Retinal pigment epithelial cell (primary cell): ENCODE results near the gene DCST1.

Experiments used
- DNase-seq: peaks from one replicate; pipeline ENCODE4 v3.0.0-alpha.2; 2010; ENCODE audit warnings: low read depth
- H3K4me3 ChIP-seq: 2 replicates; pipeline ENCODE4 v1.5.1; 2011; ENCODE audit warnings: mild to moderate bottlenecking, low read length, control low read depth, moderate library complexity
- TF ChIP-seq, protein P1 (sequence below): conservative IDR thresholded peaks from 2 replicates; pipeline ENCODE4 v1.5.1; 2011; ENCODE audit warnings: low read depth, low read length, control low read depth, inconsistent platforms

DCST1 gene

DNA sequence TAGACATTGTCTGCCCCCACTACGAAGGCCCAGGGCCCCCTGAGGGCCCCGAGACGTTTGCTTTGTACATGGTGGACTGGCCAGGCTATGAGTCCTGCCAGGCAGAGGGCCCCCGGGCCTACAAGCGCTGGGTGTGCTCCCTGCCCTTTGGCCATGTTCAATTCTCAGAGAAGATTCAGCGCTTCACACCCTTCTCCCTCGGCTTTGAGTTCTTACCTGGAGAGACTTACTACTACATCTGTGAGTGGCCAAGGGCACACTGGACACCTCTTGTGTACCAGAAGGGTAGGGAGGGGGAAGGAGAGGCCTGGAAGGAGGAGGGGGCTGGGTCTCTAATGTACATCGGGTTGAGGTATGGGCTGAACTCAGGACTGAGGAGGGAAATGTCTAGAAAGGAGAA, 33.2 kb downstream of the DCST1 start:
- no peak overlapping the region for H3K4me3 ChIP-seq
- TF ChIP-seq, protein P1, sequence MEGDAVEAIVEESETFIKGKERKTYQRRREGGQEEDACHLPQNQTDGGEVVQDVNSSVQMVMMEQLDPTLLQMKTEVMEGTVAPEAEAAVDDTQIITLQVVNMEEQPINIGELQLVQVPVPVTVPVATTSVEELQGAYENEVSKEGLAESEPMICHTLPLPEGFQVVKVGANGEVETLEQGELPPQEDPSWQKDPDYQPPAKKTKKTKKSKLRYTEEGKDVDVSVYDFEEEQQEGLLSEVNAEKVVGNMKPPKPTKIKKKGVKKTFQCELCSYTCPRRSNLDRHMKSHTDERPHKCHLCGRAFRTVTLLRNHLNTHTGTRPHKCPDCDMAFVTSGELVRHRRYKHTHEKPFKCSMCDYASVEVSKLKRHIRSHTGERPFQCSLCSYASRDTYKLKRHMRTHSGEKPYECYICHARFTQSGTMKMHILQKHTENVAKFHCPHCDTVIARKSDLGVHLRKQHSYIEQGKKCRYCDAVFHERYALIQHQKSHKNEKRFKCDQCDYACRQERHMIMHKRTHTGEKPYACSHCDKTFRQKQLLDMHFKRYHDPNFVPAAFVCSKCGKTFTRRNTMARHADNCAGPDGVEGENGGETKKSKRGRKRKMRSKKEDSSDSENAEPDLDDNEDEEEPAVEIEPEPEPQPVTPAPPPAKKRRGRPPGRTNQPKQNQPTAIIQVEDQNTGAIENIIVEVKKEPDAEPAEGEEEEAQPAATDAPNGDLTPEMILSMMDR = no peak

DNA sequence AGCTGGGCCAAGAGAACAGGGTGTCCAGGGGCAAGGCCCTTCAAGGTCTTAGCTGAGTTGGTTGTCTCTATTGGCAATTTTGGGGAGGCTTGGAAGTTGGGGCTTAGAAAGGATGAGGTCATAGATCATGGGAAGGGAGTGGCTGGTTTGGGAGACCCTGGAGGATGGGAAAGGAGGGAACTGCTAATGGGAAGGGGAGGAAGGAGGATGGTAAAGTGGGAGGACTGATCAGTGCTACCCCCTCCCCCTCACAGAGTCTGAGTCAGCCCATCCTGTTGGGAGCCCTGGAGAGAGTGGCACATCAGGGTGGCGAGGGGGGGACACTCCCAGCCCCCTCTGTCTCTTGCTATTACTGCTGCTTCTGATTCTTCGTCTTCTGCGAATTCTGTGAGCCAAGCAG, 35.0 kb downstream of the DCST1 start:
- TF ChIP-seq, protein P1 = no peak
- H3K4me3 ChIP-seq = no peak overlapping the region
- DNase-seq = no peak

More for the DNA sequence above, 33.2 kb downstream of the DCST1 start:
- DNase-seq = no peak

DNA sequence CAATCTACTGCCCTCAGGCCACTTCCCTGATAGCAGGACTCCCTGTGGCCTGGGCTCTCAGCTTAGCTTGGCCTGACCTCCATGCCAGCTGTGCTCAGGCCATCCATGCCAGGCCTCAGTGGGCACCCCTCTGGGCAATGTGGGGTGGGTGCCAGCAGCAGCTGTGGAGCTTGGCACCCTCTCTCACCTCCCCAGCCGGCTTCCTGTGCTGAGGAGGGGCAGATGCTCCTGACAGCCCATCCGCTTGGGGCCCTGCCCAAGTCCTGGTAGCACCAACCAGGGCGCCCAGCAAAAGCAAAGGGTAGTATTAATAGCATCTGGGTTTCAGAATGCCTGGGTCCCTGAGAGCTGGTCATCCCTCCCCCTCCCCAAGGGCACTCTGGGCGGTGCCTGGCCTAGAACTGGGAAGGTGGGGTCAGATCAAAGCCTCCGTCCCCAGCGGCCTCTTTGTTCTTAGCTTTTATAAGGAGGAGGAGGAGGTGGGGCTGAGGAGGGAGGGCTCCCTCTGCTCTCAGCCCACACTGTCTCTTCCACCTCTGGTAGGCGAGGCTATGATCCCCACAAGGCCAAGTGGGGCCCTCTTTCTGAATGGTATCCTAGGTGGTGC, 36.0 kb downstream of the DCST1 start:
- no peak for DNase-seq
- TF ChIP-seq, protein P1 = no peak
- H3K4me3 ChIP-seq = no peak overlapping the region

DNA sequence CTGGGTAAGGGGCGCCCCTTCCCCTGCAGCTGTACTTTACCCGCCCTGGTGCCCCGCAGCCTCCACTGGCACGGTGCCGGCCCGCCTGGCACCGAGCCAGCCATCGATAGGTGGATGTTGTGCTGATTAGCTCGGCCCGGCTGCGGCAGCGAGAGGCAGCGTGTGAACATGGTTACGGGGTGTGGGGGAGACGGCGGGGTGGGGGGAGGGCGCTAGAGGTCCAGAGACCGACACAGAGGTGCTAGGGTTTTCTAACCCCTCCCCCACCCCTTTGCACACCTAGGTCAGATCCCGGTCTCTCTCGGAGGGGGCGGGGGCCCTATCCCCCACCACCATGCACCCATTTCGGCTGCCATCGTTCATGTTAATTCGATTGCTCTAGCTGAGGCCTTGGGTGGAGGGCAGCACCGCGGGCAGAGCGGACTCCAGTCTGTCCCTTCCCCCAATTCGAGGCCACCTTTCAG, 36.6 kb downstream of the DCST1 start:
- no peak for DNase-seq
- TF ChIP-seq, protein P1 = no peak

DNA sequence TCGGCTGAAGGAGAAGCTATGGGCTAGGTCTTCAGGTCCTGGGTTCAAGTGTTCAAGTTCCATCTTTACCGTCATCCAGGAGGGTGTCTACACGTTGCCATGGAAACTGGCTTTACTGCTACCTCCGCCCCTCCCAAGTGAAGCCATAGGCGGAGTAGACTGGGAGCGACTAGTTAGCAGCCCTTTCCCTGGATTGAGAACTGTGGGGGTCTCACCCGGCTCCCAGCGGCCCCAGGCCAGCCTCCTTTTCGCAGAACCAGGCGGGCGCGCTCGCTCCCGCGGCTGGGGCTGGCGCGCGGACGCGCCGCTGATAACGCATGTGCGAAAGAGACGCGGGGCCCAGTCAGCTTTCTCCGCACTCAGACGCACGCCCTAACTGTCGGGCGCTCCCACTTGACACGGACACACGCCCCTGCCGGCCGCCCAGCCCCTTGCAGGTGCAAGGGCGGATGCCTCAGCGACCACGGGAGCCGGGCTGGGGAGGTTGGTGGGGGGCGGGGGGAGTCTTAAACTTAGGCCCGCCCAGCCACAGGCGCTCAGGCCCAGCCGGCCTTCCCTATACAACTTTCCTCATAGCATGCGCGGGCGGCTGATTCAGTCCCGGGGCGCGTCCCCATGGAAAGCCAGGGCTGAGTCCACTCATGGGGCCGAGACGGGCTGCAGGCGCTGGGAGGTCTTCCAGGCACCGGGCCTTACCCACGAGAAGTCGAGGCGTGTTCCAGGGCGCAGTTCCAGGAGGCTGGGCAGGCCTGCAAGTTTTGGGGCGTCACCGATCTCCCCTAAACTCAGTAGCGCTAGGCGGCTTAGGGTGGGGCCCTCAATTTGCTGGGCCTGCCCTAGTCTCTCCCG, 37.3 kb downstream of the DCST1 start:
- peak overlapping the region; percentile 56 for H3K4me3 ChIP-seq
- no peak for DNase-seq
- TF ChIP-seq, protein P1 = peak; percentile 48

More for the DNA sequence above, 36.6 kb downstream of the DCST1 start:
- peak overlapping the region; percentile 56 for H3K4me3 ChIP-seq

DNA sequence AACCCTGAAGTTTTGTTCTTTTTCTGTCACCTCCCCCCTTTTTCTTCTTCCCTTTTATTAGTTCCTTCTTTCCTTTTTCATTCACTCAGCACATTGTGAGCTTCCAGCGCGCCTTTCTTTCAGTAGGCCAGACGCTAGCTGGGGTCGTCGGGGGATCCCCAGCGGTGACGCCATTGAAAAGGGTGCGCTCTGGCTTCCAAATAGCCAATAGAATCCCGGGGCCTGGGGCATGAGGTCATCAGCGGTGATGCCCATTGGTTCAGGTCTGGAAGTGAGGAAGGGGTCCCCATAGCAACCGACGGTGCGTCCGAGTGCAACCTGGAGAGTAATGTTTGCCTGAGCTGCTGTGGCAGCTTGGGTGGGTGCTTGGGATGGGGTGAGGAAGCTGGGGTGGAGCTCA, 38.1 kb downstream of the DCST1 start:
- no peak for DNase-seq
- TF ChIP-seq, protein P1 = no peak
- H3K4me3 ChIP-seq = no peak overlapping the region
